IPS-NIHi11 (cell line): ENCODE data around the gene ATP5F1D.
A peak's percentile ranks its signal among the peaks of the same experiment; 100 is the strongest.
"Not testable (repeated sequence)": the region's sequence is repeated elsewhere in the genome, so short reads cannot be mapped to it uniquely, and the experiment has no call there.

Experiments
- DNase-seq: peaks from one replicate; pipeline ENCODE4 v3.0.0; 2012; ENCODE audit warnings: mixed read lengths, low spot score

Gene ATP5F1D

GRCh38 chr19:1241417-1242095 is at the start of gene ATP5F1D:
TSS of gene ATP5F1D (plus strand) at chr19:1241751. CDS start at chr19:1241851, 100 bp downstream.
- DNase-seq: peak; percentile 87

GRCh38 chr19:1199531-1199930 is 42.0 kb upstream of the ATP5F1D start:
- DNase-seq: no peak

GRCh38 chr19:1200614-1201013 is 40.9 kb upstream of the ATP5F1D start:
- DNase-seq: not testable (repeated sequence)

- DNase-seq: peak; percentile 100
These were observed 36.1 kb upstream of the ATP5F1D start, which contains the start of gene STK11 for GRCh38 chr19:1205114-1206099. TSS of gene STK11 (plus strand) at chr19:1205778. CDS start at chr19:1206914, 1,136 bp downstream.

GRCh38 chr19:1206150-1206863 is 35.2 kb upstream of the ATP5F1D start:
- DNase-seq: peak; percentile 51

- no peak for DNase-seq
These were observed 34.6 kb upstream of the ATP5F1D start for GRCh38 chr19:1206864-1207450.

- DNase-seq: not testable (repeated sequence)
These were observed 32.7 kb upstream of the ATP5F1D start for GRCh38 chr19:1208830-1209229.

GRCh38 chr19:1210227-1210538 is 31.4 kb upstream of the ATP5F1D start:
- DNase-seq: no peak

GRCh38 chr19:1211494-1212234 is 29.9 kb upstream of the ATP5F1D start:
- no peak for DNase-seq

- DNase-seq: no peak
These were observed 27.9 kb upstream of the ATP5F1D start for GRCh38 chr19:1213391-1214286.

GRCh38 chr19:1214299-1214861 is 27.2 kb upstream of the ATP5F1D start:
- DNase-seq: no peak

- DNase-seq: no peak
These were observed 26.5 kb upstream of the ATP5F1D start for GRCh38 chr19:1214862-1215731.

- no peak for DNase-seq
These were observed 24.8 kb upstream of the ATP5F1D start for GRCh38 chr19:1216756-1217155.

GRCh38 chr19:1217366-1217765 is 24.2 kb upstream of the ATP5F1D start:
- DNase-seq: no peak

GRCh38 chr19:1218751-1219567 is 22.6 kb upstream of the ATP5F1D start:
- no peak for DNase-seq

- DNase-seq: no peak
These were observed 21.6 kb upstream of the ATP5F1D start for GRCh38 chr19:1219786-1220476.

- no peak for DNase-seq
These were observed 21.0 kb upstream of the ATP5F1D start for GRCh38 chr19:1220477-1220930.
